Measurements from ENCODE around the gene TUBGCP3. TPM values are rescaled to one million over a fixed set of nuclear protein-coding genes. Genes with fewer than 3 reads are reported as not detected.
A peak's percentile ranks its signal among the peaks of the same experiment; 100 is the strongest.

TUBGCP3 gene, protein sequence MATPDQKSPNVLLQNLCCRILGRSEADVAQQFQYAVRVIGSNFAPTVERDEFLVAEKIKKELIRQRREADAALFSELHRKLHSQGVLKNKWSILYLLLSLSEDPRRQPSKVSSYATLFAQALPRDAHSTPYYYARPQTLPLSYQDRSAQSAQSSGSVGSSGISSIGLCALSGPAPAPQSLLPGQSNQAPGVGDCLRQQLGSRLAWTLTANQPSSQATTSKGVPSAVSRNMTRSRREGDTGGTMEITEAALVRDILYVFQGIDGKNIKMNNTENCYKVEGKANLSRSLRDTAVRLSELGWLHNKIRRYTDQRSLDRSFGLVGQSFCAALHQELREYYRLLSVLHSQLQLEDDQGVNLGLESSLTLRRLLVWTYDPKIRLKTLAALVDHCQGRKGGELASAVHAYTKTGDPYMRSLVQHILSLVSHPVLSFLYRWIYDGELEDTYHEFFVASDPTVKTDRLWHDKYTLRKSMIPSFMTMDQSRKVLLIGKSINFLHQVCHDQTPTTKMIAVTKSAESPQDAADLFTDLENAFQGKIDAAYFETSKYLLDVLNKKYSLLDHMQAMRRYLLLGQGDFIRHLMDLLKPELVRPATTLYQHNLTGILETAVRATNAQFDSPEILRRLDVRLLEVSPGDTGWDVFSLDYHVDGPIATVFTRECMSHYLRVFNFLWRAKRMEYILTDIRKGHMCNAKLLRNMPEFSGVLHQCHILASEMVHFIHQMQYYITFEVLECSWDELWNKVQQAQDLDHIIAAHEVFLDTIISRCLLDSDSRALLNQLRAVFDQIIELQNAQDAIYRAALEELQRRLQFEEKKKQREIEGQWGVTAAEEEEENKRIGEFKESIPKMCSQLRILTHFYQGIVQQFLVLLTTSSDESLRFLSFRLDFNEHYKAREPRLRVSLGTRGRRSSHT
- total RNA-seq: 10 to 100 TPM; 33.1 to 40.2 TPM
- 10 to 100 TPM; 10.9 to 20.7 TPM for polyA plus RNA-seq
- long read RNA-seq, donor 1, partial matches to known transcripts: 0 of 7 reads
- long read RNA-seq, donor 1, other reads (novel, unspliced or antisense): 0 of 7 reads
- long read RNA-seq, donor 2, partial matches to known transcripts: 0 of 1 reads
- long read RNA-seq, donor 2, other reads (novel, unspliced or antisense): 0 of 1 reads
- long read RNA-seq, donor 3, partial matches to known transcripts: 0 of 3 reads
- long read RNA-seq, donor 3, other reads (novel, unspliced or antisense): 0 of 3 reads
- long read RNA-seq, donor 4: 0 reads
- long read RNA-seq, donor 5, partial matches to known transcripts: 0 of 7 reads
- long read RNA-seq, donor 5, other reads (novel, unspliced or antisense): 0 of 7 reads

DNA sequence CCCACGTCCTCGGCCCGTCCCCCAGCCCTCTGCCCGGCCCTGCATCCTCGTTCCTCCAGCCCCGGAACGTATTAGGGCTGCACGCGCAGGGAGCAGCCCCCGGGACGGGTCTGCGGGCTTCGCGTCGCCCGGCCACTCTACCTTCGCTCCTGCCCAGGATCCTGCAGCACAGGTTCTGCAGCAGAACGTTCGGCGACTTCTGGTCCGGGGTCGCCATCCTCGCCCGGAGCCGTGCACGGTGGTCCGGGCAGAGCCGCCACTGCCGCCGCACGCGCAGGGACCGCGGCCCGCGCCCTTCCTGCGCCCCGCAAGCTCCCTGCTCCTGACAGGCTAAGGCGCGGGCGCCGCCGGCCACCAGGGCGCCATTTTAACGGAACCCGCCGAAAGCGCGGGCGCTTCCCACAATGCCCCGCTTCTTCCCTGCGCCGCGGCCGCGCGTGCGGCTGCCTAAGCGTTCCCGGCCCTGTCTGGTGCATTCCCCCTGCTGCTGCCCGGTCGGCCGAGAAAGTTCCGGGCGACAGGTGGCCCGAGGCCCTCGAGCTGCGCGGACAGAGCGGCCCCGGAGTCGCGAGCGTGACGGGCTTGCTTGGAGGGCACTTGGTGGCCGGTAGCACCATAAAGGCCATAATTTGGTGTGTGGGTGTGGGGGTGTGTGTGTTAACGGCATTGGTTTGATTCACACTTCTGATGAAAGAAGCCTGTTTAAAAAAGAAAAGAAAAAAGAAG is at the start of gene TUBGCP3:
Gene TUBGCP3, minus strand, starts transcription at position 390 of the 726 bp plus-strand sequence. Its CDS starts 173 bp downstream, at position 217.
- WGBS, 2 donors: 0% methylated on average over 76 to 77 of the region's 77 CpGs
- H3K36me3 ChIP-seq (ENCODE audit: control insufficient read depth in 4 of 4, insufficient read depth in 4 of 4, low read length in 4 of 4): no peaks in the 10 kb centered on the region
- DNase-seq (peak; percentile 84 to 90 (median 85)), ATAC-seq (ENCODE audit: insufficient read depth, low FRiP score) (peak; percentile 93)
- H3K27me3 ChIP-seq (ENCODE audit: control insufficient read depth in 3 of 3, insufficient read depth in 3 of 3, low read length in 2 of 3): no peaks in the 10 kb centered on the region
- H3K9ac ChIP-seq (ENCODE audit: insufficient read depth in 1 of 2, low read length in 2 of 2): peak within 1 kb of the TSS; percentile 80 to 81
- H3K9me3 ChIP-seq (ENCODE audit: control insufficient read depth in 4 of 4, insufficient read depth in 3 of 4, low read length in 3 of 4): no peaks in the 10 kb centered on the region
- TF ChIP-seq, protein P1, sequence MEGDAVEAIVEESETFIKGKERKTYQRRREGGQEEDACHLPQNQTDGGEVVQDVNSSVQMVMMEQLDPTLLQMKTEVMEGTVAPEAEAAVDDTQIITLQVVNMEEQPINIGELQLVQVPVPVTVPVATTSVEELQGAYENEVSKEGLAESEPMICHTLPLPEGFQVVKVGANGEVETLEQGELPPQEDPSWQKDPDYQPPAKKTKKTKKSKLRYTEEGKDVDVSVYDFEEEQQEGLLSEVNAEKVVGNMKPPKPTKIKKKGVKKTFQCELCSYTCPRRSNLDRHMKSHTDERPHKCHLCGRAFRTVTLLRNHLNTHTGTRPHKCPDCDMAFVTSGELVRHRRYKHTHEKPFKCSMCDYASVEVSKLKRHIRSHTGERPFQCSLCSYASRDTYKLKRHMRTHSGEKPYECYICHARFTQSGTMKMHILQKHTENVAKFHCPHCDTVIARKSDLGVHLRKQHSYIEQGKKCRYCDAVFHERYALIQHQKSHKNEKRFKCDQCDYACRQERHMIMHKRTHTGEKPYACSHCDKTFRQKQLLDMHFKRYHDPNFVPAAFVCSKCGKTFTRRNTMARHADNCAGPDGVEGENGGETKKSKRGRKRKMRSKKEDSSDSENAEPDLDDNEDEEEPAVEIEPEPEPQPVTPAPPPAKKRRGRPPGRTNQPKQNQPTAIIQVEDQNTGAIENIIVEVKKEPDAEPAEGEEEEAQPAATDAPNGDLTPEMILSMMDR (IDR thresholded peaks at IDR 0.05; ENCODE audit: control extremely low read depth, extremely low read depth): no peak
- H3K4me1 ChIP-seq (ENCODE audit: control insufficient read depth in 5 of 5, insufficient read depth in 5 of 5, low read length in 5 of 5): peaks cover 4 to 18% (median 9%) of the 10 kb centered on the region in 5 donors
- peak within 1 kb of the TSS; percentile 97 to 99 for H3K27ac ChIP-seq (ENCODE audit: low read depth in 1 of 2, low read length in 1 of 2)
- H3K4me3 ChIP-seq: peak within 1 kb of the TSS; percentile 95

DNA sequence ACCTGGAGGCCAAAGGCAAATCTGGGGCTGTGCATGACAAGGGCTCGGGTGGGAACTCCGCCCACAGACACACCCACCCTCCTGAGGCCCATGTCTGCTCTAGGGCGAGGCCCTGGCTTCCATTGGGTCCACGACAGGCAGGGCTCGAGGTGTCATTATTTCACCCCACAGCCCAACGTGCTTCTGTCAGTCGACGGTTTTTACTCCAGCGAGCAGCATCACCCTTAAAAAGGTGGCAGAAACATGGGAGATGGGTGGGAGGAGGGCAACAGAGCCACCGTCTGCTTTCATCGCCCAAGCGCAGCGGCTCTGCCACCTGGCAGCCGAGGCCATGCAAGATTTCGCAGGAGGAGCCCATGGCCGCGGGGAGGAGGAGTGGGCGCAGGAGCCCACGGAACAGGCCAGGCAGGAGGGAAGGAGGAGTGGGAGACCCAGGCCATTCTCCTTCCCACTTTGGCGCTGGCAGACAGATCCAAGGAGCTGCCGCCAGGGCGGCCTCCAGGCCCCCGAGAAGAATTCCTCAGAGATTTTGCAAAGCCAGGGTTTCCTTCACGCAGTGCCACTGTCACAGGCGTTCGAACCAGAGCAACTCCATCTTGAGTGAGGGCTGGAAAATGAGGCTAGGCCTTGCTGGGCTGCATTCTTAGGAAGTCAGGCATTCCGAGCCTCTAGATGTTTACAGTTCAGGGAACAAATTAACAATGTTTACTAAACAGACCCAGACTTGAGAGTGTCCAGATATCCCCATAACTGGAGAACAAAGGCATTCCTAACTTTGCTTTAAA is 49.3 kb upstream of the TUBGCP3 start:
- WGBS, 2 donors: 87 to 91% methylated on average over 27 of the region's 27 CpGs
- Histone ChIP-seq H3K4me3 (no peak overlapping the region), H3K9ac (ENCODE audit: insufficient read depth in 1 of 2, low read length in 2 of 2) (no peak overlapping the region), H3K27me3 (ENCODE audit: control insufficient read depth in 3 of 3, insufficient read depth in 3 of 3, low read length in 2 of 3) (no peaks in the 10 kb centered on the region), H3K27ac (ENCODE audit: low read depth in 1 of 2, low read length in 1 of 2) (no peak overlapping the region), H3K4me1 (ENCODE audit: control insufficient read depth in 5 of 5, insufficient read depth in 5 of 5, low read length in 5 of 5) (peaks cover 0 to 5% (median 0%) of the 10 kb centered on the region in 5 donors), H3K9me3 (ENCODE audit: control insufficient read depth in 4 of 4, insufficient read depth in 3 of 4, low read length in 3 of 4) (peaks cover 0 to 1% (median 0%) of the 10 kb centered on the region in 4 donors), H3K36me3 (ENCODE audit: control insufficient read depth in 4 of 4, insufficient read depth in 4 of 4, low read length in 4 of 4) (no peaks in the 10 kb centered on the region)
- TF ChIP-seq, protein P1 (IDR thresholded peaks at IDR 0.05; ENCODE audit: control extremely low read depth, extremely low read depth): no peak
- ATAC-seq (ENCODE audit: insufficient read depth, low FRiP score): no peak
- no peak for DNase-seq
